Stimulated activated CD4-positive, alpha-beta T cell treated with anti-CD3 and anti-CD28 coated beads, Interleukin-15, amount 100 ng/mL, for 48 hours (primary cell): ENCODE measurements around the gene DYNLT2.

Source experiments
- DNase-seq, 2 donors: peaks; one replicate each; pipeline ENCODE4 v3.0.0-alpha.2; 2020; ENCODE audit warnings: low read depth in 2 of 2

The DYNLT2 gene

GRCh38 chr6:169738976-169739529 lies 12.3 kb downstream of the DYNLT2 start:
- no peak for DNase-seq

- DNase-seq = no peak
These were observed 13.0 kb downstream of the DYNLT2 start for GRCh38 chr6:169738204-169738975.

GRCh38 chr6:169729961-169730360 lies 21.4 kb downstream of the DYNLT2 start:
- DNase-seq = no peak

GRCh38 chr6:169726963-169727362 lies 24.4 kb downstream of the DYNLT2 start:
- no peak for DNase-seq

GRCh38 chr6:169726049-169726400 lies 25.3 kb downstream of the DYNLT2 start:
- no peak for DNase-seq

- DNase-seq = peak in 1 of 2 donors; percentile 23
These were observed 26.0 kb downstream of the DYNLT2 start for GRCh38 chr6:169725125-169726048.

- DNase-seq = peak in 1 of 2 donors; percentile 51
These were observed 26.8 kb downstream of the DYNLT2 start, which contains the start of gene PHF10 for GRCh38 chr6:169724494-169725124. PHF10 (minus strand) TSS chr6:169724500; CDS start chr6:169723931, 569 bp downstream.

GRCh38 chr6:169723991-169724493 lies 27.3 kb downstream of the DYNLT2 start:
- peak in 1 of 2 donors; percentile 19 for DNase-seq

- peak in 1 of 2 donors; percentile 40 for DNase-seq
These were observed 28.0 kb downstream of the DYNLT2 start for GRCh38 chr6:169723200-169723909.

GRCh38 chr6:169722362-169723199 lies 28.8 kb downstream of the DYNLT2 start:
- peak in 1 of 2 donors; percentile 13 for DNase-seq

GRCh38 chr6:169720207-169720855 lies 31.0 kb downstream of the DYNLT2 start:
- DNase-seq = no peak

- no peak for DNase-seq
These were observed 32.3 kb downstream of the DYNLT2 start for GRCh38 chr6:169719117-169719516.

GRCh38 chr6:169714595-169714994 lies 36.8 kb downstream of the DYNLT2 start:
- DNase-seq = no peak

- DNase-seq = no peak
These were observed 37.2 kb downstream of the DYNLT2 start for GRCh38 chr6:169714178-169714577.

GRCh38 chr6:169710009-169710408 lies 41.4 kb downstream of the DYNLT2 start:
- no peak for DNase-seq

- no peak for DNase-seq
These were observed 42.1 kb downstream of the DYNLT2 start for GRCh38 chr6:169709293-169709692.

GRCh38 chr6:169707772-169708171 lies 43.6 kb downstream of the DYNLT2 start:
- DNase-seq = no peak

GRCh38 chr6:169702840-169703246 lies 48.5 kb downstream of the DYNLT2 start:
- no peak for DNase-seq
